Thymus (tissue), 11 donors: Measurements from ENCODE around the gene PCDHGA1. TPM values are rescaled to one million over a fixed set of nuclear protein-coding genes. Genes with fewer than 3 reads are reported as not detected.

Source experiments
- DNase-seq, 9 donors: peaks; one replicate each; pipeline ENCODE4 v3.0.0-alpha.2; 2013; ENCODE audit warnings: low spot score in 9 of 9, low read depth in 6 of 9, missing footprints in 1 of 9
- H3K27ac ChIP-seq, 2 donors: one replicate each; pipeline ENCODE4 v1.5.1; 2013; ENCODE audit warnings: control low read depth in 1 of 2, low read depth in 1 of 2, low read length in 1 of 2, mild to moderate bottlenecking in 1 of 2, moderate library complexity in 1 of 2
- H3K27me3 ChIP-seq, 2 donors: one replicate each; pipeline ENCODE4 v1.5.1; 2013; ENCODE audit warnings: low read length in 1 of 2; ENCODE audit not compliant: control insufficient read depth in 2 of 2, insufficient read depth in 1 of 2
- H3K36me3 ChIP-seq, 2 donors: one replicate each; pipeline ENCODE4 v1.5.1; 2013; ENCODE audit warnings: low read length in 1 of 2, mild to moderate bottlenecking in 1 of 2, moderate library complexity in 1 of 2; ENCODE audit not compliant: control insufficient read depth in 2 of 2, insufficient read depth in 2 of 2
- H3K4me1 ChIP-seq, 2 donors: one replicate each; pipeline ENCODE4 v1.5.1; 2013; ENCODE audit warnings: low read length in 2 of 2; ENCODE audit not compliant: control insufficient read depth in 2 of 2, insufficient read depth in 2 of 2
- H3K4me3 ChIP-seq, 2 donors: one replicate each; pipeline ENCODE4 v1.5.1; 2013; ENCODE audit warnings: low read length in 2 of 2, control low read depth in 1 of 2, mild to moderate bottlenecking in 1 of 2
- H3K9me3 ChIP-seq, 2 donors: one replicate each; pipeline ENCODE4 v1.5.1; 2013; ENCODE audit warnings: low read length in 1 of 2, mild to moderate bottlenecking in 1 of 2; ENCODE audit not compliant: control insufficient read depth in 2 of 2, insufficient read depth in 1 of 2
- WGBS: extraction: QIAGEN DNeasy Blood & Tissue Kit; methylation state at CpG from one replicate; pipeline ENCODE4 v1.1.7; 2013; 5-methylcytosine and 5-hydroxymethylcytosine counted together
- polyA plus RNA-seq: library from polyadenylated mRNA; stranded (reverse); fragments of 200-250 nt; gene quantifications from one replicate; pipeline ENCODE4 v1.2.3, GENCODE V29; 2013
- total RNA-seq: library from RNA; stranded (reverse); fragments of 120-200 nt; gene quantifications from one replicate; pipeline ENCODE4 v1.2.4, GENCODE V29; 2013
- donor health status: healthy.

Gene PCDHGA1
- total and polyA plus RNA-seq, 2 donors, result 0.09 to 0.16 TPM

- DNase-seq, result no peak
- 96% methylated on average over 9 of the region's 9 CpGs for whole genome bisulfite sequencing
- H3K9me3 ChIP-seq, result peaks cover 0 to 8% of the 10 kb centered on the region in 2 donors
- peaks cover 0 to 11% of the 10 kb centered on the region in 2 donors for H3K27me3 ChIP-seq
- H3K27ac ChIP-seq, result no peak overlapping the region
- no peak overlapping the region for H3K4me3 ChIP-seq
- H3K36me3 ChIP-seq, result no peaks in the 10 kb centered on the region
- H3K4me1 ChIP-seq, result no peaks in the 10 kb centered on the region
Observed at GRCh38 chr5:141440341-141440740, 110.0 kb downstream of the PCDHGA1 start.

- DNase-seq, result no peak
- no peaks in the 10 kb centered on the region for H3K4me1 ChIP-seq
- H3K4me3 ChIP-seq, result no peak overlapping the region
- peaks cover 0 to 8% of the 10 kb centered on the region in 2 donors for H3K9me3 ChIP-seq
- no peaks in the 10 kb centered on the region for H3K36me3 ChIP-seq
- WGBS, result 67% methylated on average over 50 of the region's 50 CpGs
- H3K27me3 ChIP-seq, result peaks cover 0 to 11% of the 10 kb centered on the region in 2 donors
- H3K27ac ChIP-seq, result no peak overlapping the region
Observed at GRCh38 chr5:141441571-141442170, 111.4 kb downstream of the PCDHGA1 start.

DNA sequence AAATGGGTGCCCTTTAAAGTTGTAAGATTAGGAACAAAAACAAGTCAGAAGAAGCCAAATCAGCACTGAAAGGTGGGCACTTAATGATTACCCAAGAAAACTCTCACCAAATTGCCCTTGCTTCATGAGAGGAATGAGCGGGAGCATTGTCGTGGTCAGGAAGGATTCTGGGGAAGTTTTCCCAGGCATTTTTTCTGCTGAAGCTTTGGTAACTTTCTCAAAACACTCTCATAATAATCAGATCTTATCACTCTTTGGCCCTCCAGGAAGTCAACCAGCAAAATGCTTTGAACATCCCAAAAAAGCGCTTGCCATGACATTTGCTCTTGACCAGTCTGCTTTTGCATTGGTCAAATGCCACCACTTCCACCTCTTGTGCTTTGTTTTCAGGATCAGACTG lies 135.0 kb downstream of the PCDHGA1 start:
- Histone ChIP-seq H3K4me1 (no peaks in the 10 kb centered on the region), H3K4me3 (no peak overlapping the region), H3K36me3 (no peaks in the 10 kb centered on the region), H3K27me3 (peaks cover 0 to 2% of the 10 kb centered on the region in 2 donors), H3K9me3 (no peaks in the 10 kb centered on the region), H3K27ac (no peak overlapping the region)
- 98% methylated on average over 3 of the region's 3 CpGs for WGBS
- DNase-seq, result no peak

DNA sequence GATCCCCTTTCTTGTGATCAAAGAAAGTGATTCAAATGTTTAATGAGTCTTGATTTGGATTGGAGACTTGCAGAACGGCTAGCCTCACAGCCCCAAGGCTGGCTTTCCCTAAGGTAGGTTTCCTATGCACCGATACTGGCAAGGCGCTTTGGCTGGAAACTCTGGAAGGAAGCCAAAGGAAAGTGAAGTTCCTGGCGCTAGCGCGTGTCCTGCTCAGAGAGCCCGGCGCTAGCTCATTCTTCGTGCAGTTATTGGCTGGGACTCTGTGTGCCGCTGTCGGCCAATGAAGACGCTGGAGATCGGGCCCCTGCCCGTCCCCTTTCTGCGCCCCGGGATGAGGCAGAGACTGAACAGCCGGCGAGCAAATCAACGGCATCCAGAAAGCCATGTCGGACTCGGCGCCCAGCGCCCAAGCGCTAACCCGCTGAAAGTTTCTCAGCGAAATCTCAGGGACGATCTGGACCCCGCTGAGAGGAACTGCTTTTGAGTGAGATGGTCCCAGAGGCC lies 145.4 kb downstream of the PCDHGA1 start, which contains the start of gene PCDHGC3:
Gene PCDHGC3, plus strand, starts transcription at position 342 of the 507 bp plus-strand sequence. Its CDS starts 151 bp downstream, at position 493.
- Histone ChIP-seq H3K27ac (peak within 1 kb of the TSS; percentile 65 to 68), H3K27me3 (peaks cover 28 to 64% of the 10 kb centered on the region in 2 donors), H3K4me3 (peak within 1 kb of the TSS; percentile 43), H3K4me1 (peaks cover 2 to 3% of the 10 kb centered on the region in 2 donors), H3K9me3 (peaks cover 0 to 11% of the 10 kb centered on the region in 2 donors), H3K36me3 (no peaks in the 10 kb centered on the region)
- peak in 2 of 9 donors; percentile 30 to 59 for DNase-seq
- WGBS, result 2% methylated on average over 28 of the region's 28 CpGs

- DNase-seq, result no peak
- Histone ChIP-seq H3K36me3 (no peaks in the 10 kb centered on the region), H3K27ac (peak overlapping the region; percentile 65 to 68), H3K27me3 (peaks cover 28 to 64% of the 10 kb centered on the region in 2 donors), H3K4me3 (peak overlapping the region; percentile 43), H3K9me3 (peaks cover 0 to 11% of the 10 kb centered on the region in 2 donors), H3K4me1 (peaks cover 2 to 3% of the 10 kb centered on the region in 2 donors)
- 3% methylated on average over 58 of the region's 58 CpGs for WGBS
Observed at GRCh38 chr5:141476132-141476911, 146.0 kb downstream of the PCDHGA1 start.

DNA sequence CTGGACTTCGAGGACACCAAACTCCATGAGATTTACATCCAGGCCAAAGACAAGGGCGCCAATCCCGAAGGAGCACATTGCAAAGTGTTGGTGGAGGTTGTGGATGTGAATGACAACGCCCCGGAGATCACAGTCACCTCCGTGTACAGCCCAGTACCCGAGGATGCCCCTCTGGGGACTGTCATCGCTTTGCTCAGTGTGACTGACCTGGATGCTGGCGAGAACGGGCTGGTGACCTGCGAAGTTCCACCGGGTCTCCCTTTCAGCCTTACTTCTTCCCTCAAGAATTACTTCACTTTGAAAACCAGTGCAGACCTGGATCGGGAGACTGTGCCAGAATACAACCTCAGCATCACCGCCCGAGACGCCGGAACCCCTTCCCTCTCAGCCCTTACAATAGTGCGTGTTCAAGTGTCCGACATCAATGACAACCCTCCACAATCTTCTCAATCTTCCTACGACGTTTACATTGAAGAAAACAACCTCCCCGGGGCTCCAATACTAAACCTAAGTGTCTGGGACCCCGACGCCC lies 146.8 kb downstream of the PCDHGA1 start:
- peaks cover 28 to 68% of the 10 kb centered on the region in 2 donors for H3K27me3 ChIP-seq
- H3K36me3 ChIP-seq, result no peaks in the 10 kb centered on the region
- peak overlapping the region in 1 of 2 donors; percentile 43 for H3K4me3 ChIP-seq
- no peak overlapping the region for H3K27ac ChIP-seq
- peaks cover 0 to 11% of the 10 kb centered on the region in 2 donors for H3K9me3 ChIP-seq
- peaks cover 2 to 3% of the 10 kb centered on the region in 2 donors for H3K4me1 ChIP-seq
- no peak for DNase-seq
- 29% methylated on average over 24 of the region's 24 CpGs for WGBS

GRCh38 chr5:141477815-141478214 lies 147.5 kb downstream of the PCDHGA1 start:
- H3K9me3 ChIP-seq, result peaks cover 0 to 11% of the 10 kb centered on the region in 2 donors
- no peaks in the 10 kb centered on the region for H3K36me3 ChIP-seq
- 48% methylated on average over 13 of the region's 13 CpGs for WGBS
- no peak overlapping the region for H3K27ac ChIP-seq
- no peak for DNase-seq
- H3K4me3 ChIP-seq, result no peak overlapping the region
- H3K27me3 ChIP-seq, result peaks cover 28 to 71% of the 10 kb centered on the region in 2 donors
- H3K4me1 ChIP-seq, result peaks cover 2 to 3% of the 10 kb centered on the region in 2 donors

GRCh38 chr5:141478321-141478945 lies 148.1 kb downstream of the PCDHGA1 start:
- Histone ChIP-seq H3K27me3 (peaks cover 28 to 74% of the 10 kb centered on the region in 2 donors), H3K36me3 (no peaks in the 10 kb centered on the region), H3K27ac (no peak overlapping the region), H3K9me3 (peaks cover 0 to 11% of the 10 kb centered on the region in 2 donors), H3K4me3 (no peak overlapping the region), H3K4me1 (peaks cover 2 to 3% of the 10 kb centered on the region in 2 donors)
- 41% methylated on average over 20 of the region's 20 CpGs for WGBS
- DNase-seq, result no peak
